ENCODE data around the gene SNAPC1. TPM values are rescaled to one million over a fixed set of nuclear protein-coding genes. Genes with fewer than 3 reads are reported as not detected.

The SNAPC1 gene
- total and polyA plus RNA-seq, 12 donors = 3.2 to 12.7 (median 7.5) TPM

- intact Hi-C loops (cut with DNase I) = no loop called here
- no peaks in the 10 kb centered on the region for H3K27me3 ChIP-seq
- TF ChIP-seq POLR2A (IDR thresholded peaks at IDR 0.05) (no peak), CTCF (IDR thresholded peaks at IDR 0.05) (no peak)
- WGBS, 4 donors = 94 to 96% (median 94%) methylated on average over 4 of the region's 4 CpGs
- H3K36me3 ChIP-seq (replicated peaks in 1 of 2) = no peaks in the 10 kb centered on the region
- H3K27ac ChIP-seq = no peak overlapping the region
- no peaks in the 10 kb centered on the region for H3K9me3 ChIP-seq (replicated peaks in 1 of 3)
- no peaks in the 10 kb centered on the region for H3K4me1 ChIP-seq (replicated peaks in 1 of 2)
- no peak overlapping the region for H3K4me3 ChIP-seq
- no peak for DNase-seq
Observed at GRCh38 chr14:61805451-61805850, 43.2 kb downstream of the SNAPC1 start.

GRCh38 chr14:61811882-61812346, 49.7 kb downstream of the SNAPC1 start:
- intact Hi-C loops (cut with DNase I) = no loop called here
- TF ChIP-seq POLR2A (IDR thresholded peaks at IDR 0.05) (no peak), CTCF (IDR thresholded peaks at IDR 0.05) (no peak)
- H3K9me3 ChIP-seq (replicated peaks in 1 of 3) = no peaks in the 10 kb centered on the region
- no peak for DNase-seq
- H3K27me3 ChIP-seq = no peaks in the 10 kb centered on the region
- H3K4me3 ChIP-seq = peak overlapping the region in 1 of 4 donors; percentile 49
- no peaks in the 10 kb centered on the region for H3K36me3 ChIP-seq (replicated peaks in 1 of 2)
- 68 to 78% (median 71%) methylated on average over 14 to 15 of the region's 15 CpGs for WGBS, 4 donors
- peaks cover 4 to 5% of the 10 kb centered on the region in 2 donors for H3K4me1 ChIP-seq (replicated peaks in 1 of 2)
- H3K27ac ChIP-seq = no peak overlapping the region

GRCh38 chr14:61812347-61813095, 50.3 kb downstream of the SNAPC1 start, which contains the start of gene SYT16:
SYT16 (plus strand) TSS chr14:61812703.
- DNase-seq = no peak
- 2 to 27% (median 12%) methylated on average over 9 to 94 of the region's 95 CpGs for WGBS, 4 donors
- H3K4me3 ChIP-seq = peak within 1 kb of the TSS in 1 of 4 donors; percentile 49
- H3K27ac ChIP-seq = no peak within 1 kb of the TSS
- peaks cover 4% of the 10 kb centered on the region for H3K27me3 ChIP-seq
- no peak for TF ChIP-seq POLR2A (IDR thresholded peaks at IDR 0.05)
- TF ChIP-seq CTCF (IDR thresholded peaks at IDR 0.05) = no peak
- intact Hi-C loops (cut with DNase I) = no loop called here
- H3K9me3 ChIP-seq (replicated peaks in 1 of 3) = no peaks in the 10 kb centered on the region
- no peaks in the 10 kb centered on the region for H3K36me3 ChIP-seq (replicated peaks in 1 of 2)
- H3K4me1 ChIP-seq (replicated peaks in 1 of 2) = peaks cover 4 to 5% of the 10 kb centered on the region in 2 donors

- peaks cover 4 to 5% of the 10 kb centered on the region in 2 donors for H3K4me1 ChIP-seq (replicated peaks in 1 of 2)
- no peak overlapping the region for H3K27ac ChIP-seq
- intact Hi-C loops (cut with DNase I) = no loop called here
- 19 to 52% (median 34%) methylated on average over 6 to 25 of the region's 25 CpGs for WGBS, 4 donors
- no peak for TF ChIP-seq POLR2A (IDR thresholded peaks at IDR 0.05)
- no peak for TF ChIP-seq CTCF (IDR thresholded peaks at IDR 0.05)
- no peaks in the 10 kb centered on the region for H3K9me3 ChIP-seq (replicated peaks in 1 of 3)
- no peaks in the 10 kb centered on the region for H3K36me3 ChIP-seq (replicated peaks in 1 of 2)
- peaks cover 8% of the 10 kb centered on the region for H3K27me3 ChIP-seq
- peak overlapping the region in 1 of 4 donors; percentile 49 for H3K4me3 ChIP-seq
- no peak for DNase-seq
Observed at GRCh38 chr14:61813096-61813606, 50.9 kb downstream of the SNAPC1 start.
